ENCODE measurements around the gene TECTB.
"Not testable (repeated sequence)": the region's sequence is repeated elsewhere in the genome, so short reads cannot be mapped to it uniquely, and the experiment has no call there.

TECTB gene

GRCh38 chr10:112242769-112243168 lies 40.4 kb upstream of the TECTB start:
- no peak for TF ChIP-seq CTCF (IDR thresholded peaks at IDR 0.05; ENCODE audit: low read depth, low read length)
- no peak for DNase-seq (ENCODE audit: extremely low read depth, low read depth)

GRCh38 chr10:112243713-112244112 lies 39.5 kb upstream of the TECTB start:
- no peak for DNase-seq (ENCODE audit: extremely low read depth, low read depth)
- TF ChIP-seq CTCF (IDR thresholded peaks at IDR 0.05; ENCODE audit: low read depth, low read length): no peak

- no peak for TF ChIP-seq CTCF (IDR thresholded peaks at IDR 0.05; ENCODE audit: low read depth, low read length)
- no peak for DNase-seq (ENCODE audit: extremely low read depth, low read depth)
Observed at GRCh38 chr10:112244197-112244596, 39.0 kb upstream of the TECTB start.

GRCh38 chr10:112247791-112248190 lies 35.4 kb upstream of the TECTB start:
- no peak for DNase-seq (ENCODE audit: extremely low read depth, low read depth)
- TF ChIP-seq CTCF (IDR thresholded peaks at IDR 0.05; ENCODE audit: low read depth, low read length): no peak

GRCh38 chr10:112248584-112249295 lies 34.5 kb upstream of the TECTB start:
- no peak for DNase-seq (ENCODE audit: extremely low read depth, low read depth)
- no peak for TF ChIP-seq CTCF (IDR thresholded peaks at IDR 0.05; ENCODE audit: low read depth, low read length)

- no peak for TF ChIP-seq CTCF (IDR thresholded peaks at IDR 0.05; ENCODE audit: low read depth, low read length)
- DNase-seq (ENCODE audit: extremely low read depth, low read depth): no peak
Observed at GRCh38 chr10:112249722-112250121, 33.5 kb upstream of the TECTB start.

- TF ChIP-seq CTCF (IDR thresholded peaks at IDR 0.05; ENCODE audit: low read depth, low read length): no peak
- DNase-seq (ENCODE audit: extremely low read depth, low read depth): no peak
Observed at GRCh38 chr10:112250555-112250954, 32.6 kb upstream of the TECTB start.

GRCh38 chr10:112251238-112251637 lies 32.0 kb upstream of the TECTB start:
- not testable (repeated sequence) for DNase-seq (ENCODE audit: extremely low read depth, low read depth)
